Hematopoietic multipotent progenitor cell treated with erythropoietin and hydrocortisone succinate and interleukin-3 and kit ligand, for 17 days (in vitro differentiated cells): ENCODE measurements around the gene IL21R.

Experiments
- DNase-seq: peaks from one replicate; pipeline ENCODE4 v3.0.0-alpha.2; 2015; ENCODE audit warnings: low spot score

The IL21R gene

GRCh38 chr16:27462846-27463682, 61.1 kb downstream of the IL21R start:
- DNase-seq: no peak

- no peak for DNase-seq
Measured at GRCh38 chr16:27463741-27464591, 62.0 kb downstream of the IL21R start.

DNA sequence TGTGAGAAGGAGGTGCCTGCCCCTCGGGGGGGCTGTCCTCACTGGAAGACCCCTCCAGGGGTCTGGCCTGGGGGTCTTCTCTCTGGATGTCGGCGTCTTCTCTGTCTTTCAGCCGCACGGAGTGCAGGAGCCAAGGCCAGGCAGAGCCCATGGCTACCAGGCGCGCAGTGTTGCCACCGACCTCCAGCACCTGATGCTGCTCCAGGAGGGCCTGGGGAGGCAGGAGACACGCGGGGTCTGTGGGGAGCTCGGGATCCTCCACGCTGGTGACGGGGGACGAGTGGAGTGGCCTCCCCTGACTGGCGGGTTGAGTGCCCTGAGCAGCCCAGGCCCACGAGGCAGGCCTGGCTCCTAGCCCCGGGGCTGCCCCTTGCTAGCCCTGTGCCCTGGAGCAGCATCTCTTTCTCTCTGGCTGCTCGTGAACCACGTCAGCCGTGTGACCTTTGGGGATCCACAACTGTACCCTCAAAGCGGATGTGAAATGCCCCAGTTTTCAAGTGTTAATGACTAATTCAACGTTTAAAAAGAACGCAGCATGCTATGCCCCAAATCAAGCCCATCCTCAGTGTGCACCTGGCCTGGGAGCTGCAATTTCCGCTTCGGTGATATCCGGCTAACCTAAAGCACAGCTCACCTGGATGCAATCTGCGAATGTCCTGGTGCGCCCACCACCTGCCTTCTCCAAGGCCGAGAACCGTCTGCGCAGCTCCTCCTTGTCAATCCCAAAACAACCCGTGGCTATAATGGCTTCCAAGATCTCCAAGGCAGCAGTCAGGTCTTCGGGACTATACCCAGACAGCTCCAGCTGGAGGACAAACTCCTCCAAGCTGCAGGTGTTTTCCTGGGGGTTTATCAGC, 62.9 kb downstream of the IL21R start:
- no peak for DNase-seq

GRCh38 chr16:27465483-27465879, 63.5 kb downstream of the IL21R start:
- no peak for DNase-seq

DNA sequence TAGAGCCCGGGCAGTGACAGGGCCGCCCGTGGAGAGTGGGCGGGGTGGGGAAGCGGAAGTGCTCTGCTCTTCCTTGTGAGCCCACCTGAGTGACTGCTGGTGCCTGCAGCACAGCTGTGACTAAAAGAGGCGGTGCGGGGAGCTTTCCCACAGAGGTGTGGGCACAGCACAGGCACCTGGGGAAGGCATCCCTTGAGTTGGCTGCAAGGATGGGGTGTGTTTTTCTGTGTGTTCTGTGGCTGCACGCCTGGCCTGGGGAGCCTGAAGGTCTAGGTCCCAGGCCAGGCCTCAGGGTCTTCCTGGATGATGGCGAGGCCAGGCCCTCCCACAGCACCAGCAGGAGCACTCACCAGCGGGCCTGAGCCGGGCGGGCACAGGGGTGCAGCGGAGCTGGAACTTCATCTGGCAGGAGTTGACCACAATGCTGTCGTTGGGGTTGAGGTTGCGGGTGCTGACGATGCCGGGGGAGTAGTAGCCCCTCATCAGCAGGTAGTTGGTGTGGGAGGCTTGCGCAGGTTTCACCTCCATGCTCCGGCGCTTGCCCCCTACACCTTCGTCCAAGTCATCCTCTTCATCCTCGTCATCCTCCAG, 67.1 kb downstream of the IL21R start:
- DNase-seq: no peak

DNA sequence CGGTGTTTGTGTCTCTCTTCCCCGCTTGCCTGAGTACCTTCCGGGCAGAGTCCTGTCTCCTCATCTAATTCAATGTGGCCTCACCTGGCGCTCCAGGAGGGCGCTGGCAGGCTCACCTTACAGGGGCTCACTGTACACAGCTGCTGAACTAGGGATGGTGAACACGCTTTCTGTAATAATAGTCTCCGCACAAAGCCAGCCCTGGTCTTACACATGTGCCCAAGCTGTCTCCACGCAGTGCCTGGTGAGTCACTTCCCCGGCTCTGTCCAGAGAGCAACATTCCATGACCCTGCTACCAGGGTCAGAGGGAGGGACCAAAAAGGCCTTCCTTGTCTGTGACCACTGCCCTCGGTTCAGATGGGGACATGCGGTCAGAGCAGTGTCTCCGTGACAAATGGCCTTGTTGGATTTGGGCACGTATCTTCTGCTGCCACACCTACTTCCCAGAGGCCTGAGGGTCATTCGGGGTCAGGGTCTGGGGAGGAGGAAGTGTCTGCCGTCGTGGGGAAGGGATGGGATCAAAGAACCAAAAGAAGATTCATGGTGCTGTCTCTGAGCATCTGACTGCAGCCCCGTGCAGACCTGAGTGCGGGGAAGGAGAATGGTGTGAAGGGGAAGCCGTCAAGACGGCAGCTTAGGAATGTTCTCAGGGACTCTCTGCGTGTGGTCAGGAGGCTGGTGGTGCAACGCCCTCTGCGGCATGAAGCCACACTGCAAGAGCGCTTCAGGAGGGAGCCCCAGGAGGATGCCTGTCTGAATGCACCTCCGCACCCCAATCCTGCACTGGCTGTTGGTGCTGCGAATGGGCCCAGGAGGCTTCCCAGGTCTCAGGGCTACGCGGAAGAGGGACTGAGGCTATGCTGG, 68.8 kb downstream of the IL21R start:
- no peak for DNase-seq

GRCh38 chr16:27471661-27472060, 69.7 kb downstream of the IL21R start:
- no peak for DNase-seq

GRCh38 chr16:27472091-27473020, 70.4 kb downstream of the IL21R start:
- DNase-seq: no peak

DNA sequence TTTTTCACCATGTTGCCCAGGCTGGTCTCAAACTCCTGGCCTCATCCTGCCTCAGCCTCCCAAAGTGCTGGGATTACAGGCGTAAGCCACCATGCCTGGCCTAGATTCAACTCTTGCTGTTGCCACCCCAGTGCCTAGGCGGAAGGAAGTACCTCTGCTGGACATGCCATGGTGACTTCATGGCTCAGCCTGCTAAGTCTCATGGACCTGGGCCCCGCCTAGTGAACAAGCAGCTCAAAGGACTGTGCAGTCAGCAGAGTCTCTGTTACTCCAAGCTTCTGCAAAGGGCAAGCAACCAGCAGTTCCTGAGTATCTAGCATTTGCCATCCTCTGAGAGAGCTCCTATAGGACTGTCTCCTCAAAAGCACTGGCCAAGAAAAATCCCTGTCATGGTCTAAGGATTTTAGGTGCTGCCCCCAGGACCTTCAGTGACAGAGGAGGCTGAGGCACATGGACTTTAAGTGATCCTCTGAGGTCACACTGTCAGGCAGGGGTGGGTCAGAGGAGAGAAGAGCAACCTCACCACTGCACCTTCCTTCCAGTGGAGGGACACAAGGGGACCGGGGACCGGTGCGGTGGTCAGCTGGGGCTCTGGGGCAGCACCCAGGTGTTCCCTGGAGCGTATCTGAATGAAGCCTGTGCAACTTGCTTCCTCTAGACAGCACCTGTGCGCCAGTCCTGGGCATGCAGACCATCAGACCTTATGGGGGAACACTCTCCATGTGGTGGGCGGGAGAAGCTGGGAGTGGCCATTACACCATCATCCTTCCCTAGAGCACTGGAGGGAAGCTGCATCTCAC, 71.3 kb downstream of the IL21R start:
- no peak for DNase-seq

GRCh38 chr16:27474041-27474440, 72.1 kb downstream of the IL21R start:
- DNase-seq: no peak

DNA sequence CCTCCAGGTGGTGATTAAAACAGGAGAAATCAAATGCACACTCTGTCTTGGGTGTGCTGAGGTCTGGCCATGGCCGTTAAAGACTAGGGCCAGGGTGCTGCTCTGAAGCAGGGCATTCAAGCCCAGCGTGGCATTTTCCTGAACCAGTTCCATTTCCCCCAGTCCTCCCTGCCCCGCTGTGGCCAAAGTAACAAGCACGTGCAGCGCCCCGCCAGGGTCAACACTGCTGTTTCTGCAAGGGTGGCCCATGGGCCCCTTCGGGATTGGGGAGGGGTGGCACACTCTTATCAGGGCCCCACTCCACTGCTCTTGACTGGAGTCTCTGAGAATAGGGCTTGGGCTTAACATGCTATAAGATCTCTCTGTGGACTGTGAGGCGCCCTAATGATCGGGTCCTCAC, 72.9 kb downstream of the IL21R start:
- no peak for DNase-seq

- DNase-seq: no peak
Measured at GRCh38 chr16:27475561-27475960, 73.6 kb downstream of the IL21R start.

DNA sequence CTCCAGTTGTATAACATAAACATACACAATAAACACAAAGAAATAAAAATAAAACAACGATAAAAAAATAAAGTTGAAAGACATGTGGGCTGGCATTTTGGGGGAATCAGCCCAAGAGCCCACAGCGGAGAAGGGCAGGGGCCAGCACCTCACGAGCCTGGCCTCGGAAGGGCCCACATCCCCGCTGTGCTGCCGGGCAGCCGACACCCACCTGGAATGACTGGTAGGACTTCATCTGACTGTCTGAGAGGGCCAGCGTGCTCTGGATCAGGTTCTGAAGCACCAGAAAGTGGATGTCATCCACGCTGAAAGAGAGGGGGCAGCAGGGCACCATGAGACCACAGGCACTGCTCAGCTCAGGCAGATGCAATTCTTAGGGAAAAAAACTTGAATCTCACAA, 74.3 kb downstream of the IL21R start:
- no peak for DNase-seq

DNA sequence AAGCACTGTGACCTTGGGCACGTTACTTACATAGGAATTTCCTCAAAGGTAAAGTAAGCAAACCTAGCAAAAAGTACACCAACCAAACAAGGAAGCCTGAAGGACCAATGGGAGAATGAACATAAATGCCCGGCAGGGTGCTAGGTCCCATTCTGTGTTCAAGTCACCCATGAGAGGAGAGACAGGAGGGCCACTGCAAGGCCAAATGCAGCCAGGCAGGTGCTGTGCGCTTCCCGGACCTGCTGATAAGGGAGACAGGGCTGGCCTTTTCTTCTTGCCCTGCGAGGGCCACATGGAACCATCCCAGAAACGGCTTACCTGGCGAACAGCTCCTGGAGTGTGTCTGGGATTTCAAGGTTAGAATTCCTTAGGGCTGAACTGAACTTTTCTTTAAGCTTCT, 78.8 kb downstream of the IL21R start:
- DNase-seq: no peak

DNA sequence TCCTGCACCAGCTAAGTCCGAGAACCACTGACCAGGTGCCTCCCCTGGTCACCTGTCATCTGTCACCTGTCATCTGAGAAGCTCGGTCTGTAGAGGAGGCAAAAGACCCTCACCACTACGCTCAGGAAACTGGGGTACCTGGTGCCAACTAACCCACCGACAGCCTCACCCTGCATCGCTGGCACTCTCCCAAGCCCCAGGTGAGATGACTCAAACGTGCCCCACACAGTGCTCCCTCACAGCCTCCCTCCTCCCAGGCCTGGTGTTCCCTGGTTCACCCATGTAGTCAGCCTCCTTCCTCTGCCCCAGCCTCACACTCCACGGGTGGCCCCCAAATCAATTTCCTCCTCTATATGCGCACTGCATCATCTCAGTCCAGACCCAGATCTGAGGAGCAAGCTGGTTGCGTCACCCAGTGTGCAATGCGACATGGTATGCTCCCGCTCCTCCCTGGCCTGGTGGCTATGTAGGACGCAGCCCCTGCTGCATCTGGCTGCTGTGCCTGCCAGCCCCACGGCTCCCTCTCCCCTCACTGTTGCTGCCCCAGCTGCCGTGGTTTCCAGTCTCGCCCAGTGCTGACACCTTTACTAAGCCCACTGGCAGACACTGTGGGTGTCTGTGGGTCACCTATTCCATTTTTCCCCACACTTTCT, 79.4 kb downstream of the IL21R start:
- no peak for DNase-seq

DNA sequence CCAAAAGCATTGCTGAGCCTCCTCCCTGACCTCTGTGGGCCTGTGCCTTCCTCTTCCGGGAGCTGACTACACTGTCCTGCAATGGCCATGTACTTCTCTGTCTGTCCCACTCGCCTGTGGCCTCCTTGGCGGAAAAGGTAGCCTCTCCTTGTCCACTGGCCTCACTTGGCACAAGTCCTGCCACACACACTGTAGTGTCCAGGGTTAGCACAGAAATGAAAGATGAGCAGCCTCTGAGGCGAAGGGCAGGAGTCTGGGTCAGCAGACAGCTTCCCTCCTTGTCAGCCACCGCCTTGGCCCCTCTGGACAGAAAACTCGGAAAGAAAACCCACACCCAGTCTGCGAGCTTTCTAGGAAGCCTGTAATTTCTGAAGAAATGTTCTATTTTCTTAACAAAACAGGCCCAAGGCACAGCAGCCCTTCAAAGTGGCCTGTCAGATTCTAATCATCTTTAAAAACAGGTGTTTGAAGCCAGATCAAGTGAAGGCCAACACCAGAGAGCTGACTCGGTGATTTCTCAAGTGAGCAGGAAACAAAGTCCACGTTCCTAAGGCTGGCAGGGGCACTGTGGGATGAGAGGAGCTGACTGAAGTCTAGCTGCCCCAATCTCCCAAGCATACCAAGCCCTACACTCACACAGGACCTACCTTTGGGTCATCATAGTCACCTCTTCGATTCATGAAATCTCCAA, 80.6 kb downstream of the IL21R start:
- no peak for DNase-seq

GRCh38 chr16:27483088-27483437, 81.1 kb downstream of the IL21R start:
- DNase-seq: no peak

DNA sequence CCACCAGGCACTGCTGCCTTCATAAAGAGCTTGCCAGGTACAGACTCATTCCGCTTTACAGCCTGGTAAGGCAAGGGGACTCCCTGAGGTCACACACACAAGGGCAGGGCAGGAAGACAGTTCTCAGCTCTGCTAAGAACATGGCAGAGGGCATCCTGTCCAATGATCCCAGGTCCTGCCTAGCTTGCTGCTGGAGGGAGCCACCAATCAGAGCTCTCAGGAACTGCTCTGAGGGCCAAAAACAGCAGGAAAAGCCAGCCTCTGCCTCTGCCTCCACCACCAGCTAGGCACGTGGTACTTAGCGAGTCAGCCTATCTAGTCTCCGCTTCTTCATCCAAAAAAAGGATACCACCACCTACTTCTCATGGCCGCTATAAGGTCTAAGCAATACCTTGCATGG, 81.7 kb downstream of the IL21R start:
- no peak for DNase-seq
